ENCODE measurements around the gene ANG. TPM values are rescaled to one million over a fixed set of nuclear protein-coding genes. Genes with fewer than 3 reads are reported as not detected.

Gene ANG
- total and polyA plus RNA-seq, 9 donors, result 1.9 to 5.0 (median 3.4) TPM

DNA sequence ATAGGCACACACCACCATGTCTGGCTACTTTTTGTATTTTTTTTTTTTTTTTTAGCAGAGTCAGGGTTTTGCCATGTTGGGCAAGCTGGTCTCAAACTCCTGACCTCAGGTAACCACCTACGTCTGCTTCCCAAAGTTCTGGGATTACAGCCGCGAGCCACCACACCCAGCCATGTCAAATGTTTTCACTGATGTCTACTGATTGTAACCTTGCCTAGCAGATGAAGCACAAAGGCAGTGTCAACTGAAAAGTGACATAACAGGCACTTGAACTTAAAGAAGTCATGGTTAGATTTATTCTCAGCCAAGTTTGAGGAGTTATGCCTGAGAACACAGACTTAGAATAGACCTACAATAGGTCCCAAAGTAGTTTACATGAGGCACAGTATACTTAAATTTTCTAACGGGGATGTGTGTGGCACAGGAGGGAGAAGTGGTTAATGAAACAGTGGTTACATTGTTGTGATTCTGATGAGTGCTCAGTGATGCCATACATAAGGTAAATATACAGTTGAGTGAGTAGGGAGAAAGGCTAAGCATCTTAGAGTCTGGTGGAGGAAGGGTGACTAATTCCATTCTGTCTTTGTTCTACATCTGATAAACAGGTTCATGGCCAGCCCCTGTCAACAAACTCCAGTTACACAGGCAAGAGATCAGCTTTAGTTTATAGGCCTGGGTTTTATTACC, 16.8 kb upstream of the ANG start:
- no peak for DNase-seq
- WGBS (ENCODE audit: insufficient coverage), result no CpG with 5 or more reads among the region's 4 CpGs
- H3K9me3 ChIP-seq (replicated peaks; ENCODE audit: control insufficient read depth, low read depth, low read length), result no peaks in the 10 kb centered on the region
- H3K4me3 ChIP-seq (ENCODE audit: low read length), result no peak overlapping the region
- H3K27ac ChIP-seq (ENCODE audit: low read length), result no peak overlapping the region
- H3K4me1 ChIP-seq (ENCODE audit: control insufficient read depth, insufficient read depth, low read length), result no peaks in the 10 kb centered on the region
- H3K27me3 ChIP-seq (ENCODE audit: control insufficient read depth, insufficient read depth, low read length), result peaks cover 12% of the 10 kb centered on the region
- H3K36me3 ChIP-seq (ENCODE audit: control insufficient read depth, insufficient read depth, low read length), result no peaks in the 10 kb centered on the region

DNA sequence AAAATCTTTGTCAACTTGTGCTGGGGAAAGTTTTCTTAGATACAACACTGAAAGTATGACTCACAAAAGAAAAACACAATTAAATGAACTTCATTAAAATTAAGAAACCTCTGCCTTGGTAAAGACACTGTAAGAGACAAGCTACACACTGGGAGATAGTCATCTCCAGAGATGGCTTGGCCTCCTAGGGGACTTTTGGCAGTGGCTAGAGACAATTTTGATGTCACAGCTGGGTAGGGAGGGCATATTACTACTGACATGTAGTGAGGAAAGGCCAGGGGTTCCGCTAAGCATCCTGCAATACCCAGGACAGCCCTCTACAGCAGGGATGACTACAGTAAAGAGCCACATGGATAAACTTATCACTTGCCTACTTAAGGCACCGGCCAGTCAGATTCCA, 12.9 kb upstream of the ANG start:
- Histone ChIP-seq H3K27ac (ENCODE audit: low read length) (no peak overlapping the region), H3K27me3 (ENCODE audit: control insufficient read depth, insufficient read depth, low read length) (peaks cover 12% of the 10 kb centered on the region), H3K36me3 (ENCODE audit: control insufficient read depth, insufficient read depth, low read length) (no peaks in the 10 kb centered on the region), H3K4me3 (ENCODE audit: low read length) (no peak overlapping the region), H3K4me1 (ENCODE audit: control insufficient read depth, insufficient read depth, low read length) (peaks cover 4% of the 10 kb centered on the region), H3K9me3 (replicated peaks; ENCODE audit: control insufficient read depth, low read depth, low read length) (no peaks in the 10 kb centered on the region)
- DNase-seq, result no peak
- WGBS (ENCODE audit: insufficient coverage), result 71% methylated on average over 1 of the region's 2 CpGs

DNA sequence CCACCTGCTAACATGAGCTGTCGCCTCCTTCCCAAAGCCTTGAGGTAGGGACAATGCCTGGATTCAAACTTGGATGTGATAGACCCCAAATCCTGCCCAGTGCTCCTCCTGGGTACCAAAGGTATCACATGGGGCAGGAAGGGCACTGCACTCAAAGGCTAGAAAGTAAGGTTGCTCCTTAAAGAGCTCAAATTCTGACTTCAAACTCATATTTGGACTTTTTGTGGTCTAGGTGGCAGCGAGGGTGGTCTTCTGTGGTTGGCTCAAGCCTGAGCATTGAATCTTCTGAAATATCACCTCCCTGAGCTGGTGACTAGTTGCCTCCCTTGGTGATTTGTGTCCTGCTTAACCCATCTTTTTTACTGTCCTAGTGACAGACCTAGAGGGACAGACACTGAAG, 12.5 kb upstream of the ANG start:
- no peak for DNase-seq
- WGBS (ENCODE audit: insufficient coverage), result 70% methylated on average over 2 of the region's 2 CpGs

DNA sequence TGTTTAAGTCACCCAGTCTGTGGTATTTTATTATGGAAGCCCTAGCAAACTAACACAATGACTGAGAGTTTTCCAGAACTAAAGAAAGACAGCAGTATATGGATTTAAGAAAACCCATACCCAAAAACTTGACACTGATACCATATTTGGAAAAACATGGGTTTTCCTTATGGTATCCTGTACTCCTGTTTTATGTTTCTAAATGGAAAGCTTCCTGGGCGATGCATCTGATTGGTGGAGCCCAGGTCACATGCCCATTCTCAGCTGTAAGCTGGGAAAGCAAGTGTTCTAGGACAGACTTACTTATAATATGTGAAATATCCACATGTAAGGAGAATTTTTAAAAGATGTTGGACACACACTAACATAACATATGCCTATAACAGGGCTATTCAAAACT, 8.7 kb upstream of the ANG start:
- peaks cover 9% of the 10 kb centered on the region for H3K27me3 ChIP-seq (ENCODE audit: control insufficient read depth, insufficient read depth, low read length)
- no peak for DNase-seq
- H3K9me3 ChIP-seq (replicated peaks; ENCODE audit: control insufficient read depth, low read depth, low read length), result no peaks in the 10 kb centered on the region
- H3K4me3 ChIP-seq (ENCODE audit: low read length), result no peak overlapping the region
- WGBS (ENCODE audit: insufficient coverage), result no CpG with 5 or more reads among the region's 1 CpG
- H3K36me3 ChIP-seq (ENCODE audit: control insufficient read depth, insufficient read depth, low read length), result no peaks in the 10 kb centered on the region
- H3K27ac ChIP-seq (ENCODE audit: low read length), result no peak overlapping the region
- H3K4me1 ChIP-seq (ENCODE audit: control insufficient read depth, insufficient read depth, low read length), result peaks cover 18% of the 10 kb centered on the region

More for the DNA sequence above, 12.5 kb upstream of the ANG start:
- H3K36me3 ChIP-seq (ENCODE audit: control insufficient read depth, insufficient read depth, low read length), result no peaks in the 10 kb centered on the region
- no peaks in the 10 kb centered on the region for H3K9me3 ChIP-seq (replicated peaks; ENCODE audit: control insufficient read depth, low read depth, low read length)
- H3K4me3 ChIP-seq (ENCODE audit: low read length), result no peak overlapping the region
- peaks cover 8% of the 10 kb centered on the region for H3K4me1 ChIP-seq (ENCODE audit: control insufficient read depth, insufficient read depth, low read length)
- peaks cover 12% of the 10 kb centered on the region for H3K27me3 ChIP-seq (ENCODE audit: control insufficient read depth, insufficient read depth, low read length)
- no peak overlapping the region for H3K27ac ChIP-seq (ENCODE audit: low read length)

DNA sequence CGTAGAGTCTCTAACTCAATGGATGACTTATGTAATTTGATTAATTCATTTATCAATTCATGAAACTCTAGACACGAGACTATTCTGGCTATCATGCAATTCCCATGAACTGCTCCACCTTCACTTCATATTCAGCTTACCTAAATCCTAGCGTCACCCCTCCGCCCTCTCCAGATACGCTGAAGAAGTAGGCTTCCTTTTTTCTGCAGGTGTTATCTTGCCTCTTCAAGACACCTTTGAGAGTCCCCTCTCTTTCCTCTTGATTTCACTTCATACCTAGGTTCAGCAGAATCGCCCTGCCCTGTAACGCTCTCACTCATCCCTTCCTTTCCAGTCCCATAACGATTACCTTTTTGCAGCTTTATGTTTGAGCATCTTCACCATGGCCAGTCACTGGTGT, 8.2 kb upstream of the ANG start:
- WGBS (ENCODE audit: insufficient coverage), result 63% methylated on average over 7 of the region's 8 CpGs

DNA sequence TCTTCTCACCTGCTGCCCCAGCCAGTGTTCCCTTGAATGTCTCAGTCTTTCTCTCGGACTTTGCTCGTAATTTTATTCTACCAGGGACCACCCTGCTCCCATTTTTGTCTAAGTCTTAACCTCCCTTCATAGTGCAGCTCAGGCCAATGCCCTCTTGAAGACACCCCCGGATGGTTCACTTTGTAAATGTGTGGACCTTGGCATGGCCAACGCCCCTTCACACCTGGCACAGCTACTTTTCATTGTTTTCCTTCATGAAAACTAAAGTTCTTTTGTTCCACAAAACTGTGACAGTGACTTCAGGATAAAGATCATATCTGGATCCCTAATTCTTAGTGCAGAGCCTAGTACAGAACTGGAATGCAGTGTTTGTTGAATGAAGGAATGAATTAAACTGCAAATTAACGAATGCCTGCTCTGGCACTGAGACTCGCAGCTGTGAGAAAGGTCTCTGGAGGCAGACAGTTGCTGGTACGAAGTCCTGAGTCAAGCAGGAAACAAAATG, 7.7 kb upstream of the ANG start:
- WGBS (ENCODE audit: insufficient coverage), result 22% methylated on average over 6 of the region's 7 CpGs
- no peaks in the 10 kb centered on the region for H3K9me3 ChIP-seq (replicated peaks; ENCODE audit: control insufficient read depth, low read depth, low read length)
- peak overlapping the region; percentile 100 for H3K27ac ChIP-seq (ENCODE audit: low read length)
- no peaks in the 10 kb centered on the region for H3K36me3 ChIP-seq (ENCODE audit: control insufficient read depth, insufficient read depth, low read length)
- peaks cover 5% of the 10 kb centered on the region for H3K27me3 ChIP-seq (ENCODE audit: control insufficient read depth, insufficient read depth, low read length)
- peak overlapping the region; percentile 85 for H3K4me3 ChIP-seq (ENCODE audit: low read length)
- DNase-seq, result peak; percentile 91
- H3K4me1 ChIP-seq (ENCODE audit: control insufficient read depth, insufficient read depth, low read length), result peaks cover 20% of the 10 kb centered on the region

More for the DNA sequence above, 8.2 kb upstream of the ANG start:
- Histone ChIP-seq H3K9me3 (replicated peaks; ENCODE audit: control insufficient read depth, low read depth, low read length) (no peaks in the 10 kb centered on the region), H3K27ac (ENCODE audit: low read length) (no peak overlapping the region), H3K4me3 (ENCODE audit: low read length) (no peak overlapping the region), H3K36me3 (ENCODE audit: control insufficient read depth, insufficient read depth, low read length) (no peaks in the 10 kb centered on the region), H3K4me1 (ENCODE audit: control insufficient read depth, insufficient read depth, low read length) (peaks cover 20% of the 10 kb centered on the region), H3K27me3 (ENCODE audit: control insufficient read depth, insufficient read depth, low read length) (peaks cover 9% of the 10 kb centered on the region)
- DNase-seq, result no peak

DNA sequence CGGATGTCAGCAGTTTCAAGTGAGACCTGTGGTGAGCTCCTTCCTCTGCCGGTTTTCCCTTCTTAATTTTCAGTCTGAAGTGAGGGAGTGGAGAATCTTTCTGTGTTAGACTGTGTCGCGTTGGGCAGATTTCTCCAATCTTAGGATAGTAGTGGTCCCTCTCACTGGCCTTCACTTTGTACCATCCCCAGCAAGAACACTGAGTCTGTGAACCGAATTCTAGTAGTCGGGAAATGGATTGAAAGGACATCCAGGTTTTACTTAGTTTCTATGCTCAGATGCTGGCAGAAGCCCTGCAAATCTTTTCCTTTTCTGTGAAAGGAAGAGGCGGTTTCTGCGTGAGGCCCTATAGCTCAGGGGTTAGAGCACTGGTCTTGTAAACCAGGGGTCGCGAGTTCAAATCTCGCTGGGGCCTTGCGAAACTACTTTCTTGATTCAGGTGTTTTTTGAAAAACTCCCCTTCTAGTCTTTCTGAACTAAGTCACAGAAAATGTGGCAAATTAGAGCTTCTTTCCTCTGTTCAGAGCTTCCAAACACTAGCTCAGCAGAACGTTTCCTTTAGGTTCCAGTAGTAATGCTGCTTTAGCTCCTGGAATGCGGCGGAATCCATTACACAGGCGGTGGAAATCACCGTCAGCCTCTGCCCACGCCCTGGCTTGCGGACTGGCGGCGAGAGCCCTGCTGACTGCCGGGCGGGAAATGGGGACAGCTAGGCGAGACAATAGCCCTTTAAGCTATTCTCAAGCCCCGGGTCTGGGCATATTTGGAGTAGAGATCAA, 7.0 kb upstream of the ANG start:
- no peaks in the 10 kb centered on the region for H3K9me3 ChIP-seq (replicated peaks; ENCODE audit: control insufficient read depth, low read depth, low read length)
- under 1% methylated on average over 16 of the region's 25 CpGs for WGBS (ENCODE audit: insufficient coverage)
- peak overlapping the region; percentile 100 for H3K27ac ChIP-seq (ENCODE audit: low read length)
- DNase-seq, result peak; percentile 97
- H3K4me1 ChIP-seq (ENCODE audit: control insufficient read depth, insufficient read depth, low read length), result peaks cover 20% of the 10 kb centered on the region
- H3K36me3 ChIP-seq (ENCODE audit: control insufficient read depth, insufficient read depth, low read length), result no peaks in the 10 kb centered on the region
- peak overlapping the region; percentile 85 for H3K4me3 ChIP-seq (ENCODE audit: low read length)
- no peaks in the 10 kb centered on the region for H3K27me3 ChIP-seq (ENCODE audit: control insufficient read depth, insufficient read depth, low read length)

DNA sequence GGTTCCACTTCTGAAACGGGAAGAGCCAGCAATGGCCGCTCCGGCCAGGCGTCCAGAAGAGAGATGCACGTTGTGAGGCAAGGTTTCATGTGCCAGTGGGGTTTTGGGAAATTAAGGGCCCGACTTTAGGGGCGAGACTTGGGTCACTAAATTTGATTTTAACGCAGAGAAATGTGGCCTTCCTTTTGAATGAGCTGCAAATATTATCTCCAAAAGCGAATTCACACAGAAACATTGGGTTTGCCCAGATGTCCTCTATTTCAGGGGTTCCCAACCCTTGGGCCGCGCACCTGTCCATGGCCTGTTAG, 6.5 kb upstream of the ANG start:
- H3K27ac ChIP-seq (ENCODE audit: low read length), result peak overlapping the region; percentile 100
- H3K36me3 ChIP-seq (ENCODE audit: control insufficient read depth, insufficient read depth, low read length), result no peaks in the 10 kb centered on the region
- no peaks in the 10 kb centered on the region for H3K9me3 ChIP-seq (replicated peaks; ENCODE audit: control insufficient read depth, low read depth, low read length)
- no peaks in the 10 kb centered on the region for H3K27me3 ChIP-seq (ENCODE audit: control insufficient read depth, insufficient read depth, low read length)
- WGBS (ENCODE audit: insufficient coverage), result 0% methylated on average over 11 of the region's 11 CpGs
- peaks cover 20% of the 10 kb centered on the region for H3K4me1 ChIP-seq (ENCODE audit: control insufficient read depth, insufficient read depth, low read length)
- no peak for DNase-seq
- peak overlapping the region; percentile 85 for H3K4me3 ChIP-seq (ENCODE audit: low read length)

DNA sequence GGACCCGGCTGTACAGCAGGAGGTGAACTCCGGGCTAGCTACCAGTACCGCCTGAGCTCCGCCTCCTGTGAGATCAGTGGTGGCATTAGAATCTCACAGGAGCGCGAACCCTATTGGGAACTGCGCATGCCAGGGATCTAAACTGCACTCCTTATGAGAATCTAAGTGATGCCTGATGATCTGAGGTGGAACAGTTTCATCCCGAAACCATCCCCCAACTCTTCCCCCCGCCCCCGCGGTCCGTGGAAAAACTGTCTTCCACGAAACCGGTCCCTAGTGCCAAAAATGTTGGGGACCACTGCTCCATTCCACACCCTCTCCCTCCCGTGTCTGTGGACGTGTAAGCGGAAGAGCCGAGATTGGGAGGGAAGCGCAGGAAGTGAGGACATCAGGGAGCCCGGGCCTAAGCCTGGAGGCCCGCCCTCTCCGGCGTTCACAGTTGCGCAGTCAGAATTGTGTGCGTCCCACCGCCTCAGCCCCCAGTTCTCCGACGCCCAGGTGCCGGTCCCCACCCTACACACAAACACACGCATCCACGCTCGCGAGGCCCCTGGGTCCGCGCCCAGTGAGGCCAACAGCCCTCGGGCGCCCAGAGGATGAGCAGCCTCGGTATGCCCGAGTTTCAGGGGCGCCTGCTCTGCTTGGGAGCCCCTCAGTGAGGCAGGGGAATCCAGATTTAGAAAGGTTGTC, 6.0 kb upstream of the ANG start:
- no peaks in the 10 kb centered on the region for H3K27me3 ChIP-seq (ENCODE audit: control insufficient read depth, insufficient read depth, low read length)
- peak overlapping the region; percentile 85 for H3K4me3 ChIP-seq (ENCODE audit: low read length)
- peak; percentile 99 for DNase-seq
- peak overlapping the region; percentile 100 for H3K27ac ChIP-seq (ENCODE audit: low read length)
- no peaks in the 10 kb centered on the region for H3K36me3 ChIP-seq (ENCODE audit: control insufficient read depth, insufficient read depth, low read length)
- 0% methylated on average over 22 of the region's 40 CpGs for WGBS (ENCODE audit: insufficient coverage)
- H3K9me3 ChIP-seq (replicated peaks; ENCODE audit: control insufficient read depth, low read depth, low read length), result no peaks in the 10 kb centered on the region
- H3K4me1 ChIP-seq (ENCODE audit: control insufficient read depth, insufficient read depth, low read length), result peaks cover 20% of the 10 kb centered on the region

Data from muscle of leg (tissue), 11 donors.